Hippocampal formation (tissue), 2 donors: ENCODE measurements around the gene EYA2.

Experiments
- DNase-seq, 2 donors: peaks; one replicate each; lab custom pipeline; 2025; lab: John Stamatoyannopoulos, UW

EYA2 gene

DNA sequence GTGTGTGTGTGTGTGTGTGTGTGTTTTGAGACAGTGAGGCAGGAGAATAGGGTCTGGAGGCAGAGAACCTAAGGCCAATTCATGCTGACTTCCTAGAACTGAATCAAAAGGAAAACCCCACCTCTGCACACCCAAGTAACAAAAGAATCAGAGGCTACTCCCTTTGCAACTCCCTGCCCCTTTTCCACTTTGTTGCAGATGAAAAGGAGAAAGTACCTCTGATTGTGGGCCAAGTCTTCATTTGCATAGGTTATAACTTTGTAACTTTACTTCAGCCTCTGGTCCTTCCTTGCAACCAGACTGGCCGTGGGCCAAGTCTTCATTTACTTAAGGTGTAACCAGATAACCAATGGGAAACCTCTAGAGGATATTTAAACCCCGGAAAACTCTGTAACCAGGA is 168.8 kb downstream of the EYA2 start:
- no peak for DNase-seq

DNA sequence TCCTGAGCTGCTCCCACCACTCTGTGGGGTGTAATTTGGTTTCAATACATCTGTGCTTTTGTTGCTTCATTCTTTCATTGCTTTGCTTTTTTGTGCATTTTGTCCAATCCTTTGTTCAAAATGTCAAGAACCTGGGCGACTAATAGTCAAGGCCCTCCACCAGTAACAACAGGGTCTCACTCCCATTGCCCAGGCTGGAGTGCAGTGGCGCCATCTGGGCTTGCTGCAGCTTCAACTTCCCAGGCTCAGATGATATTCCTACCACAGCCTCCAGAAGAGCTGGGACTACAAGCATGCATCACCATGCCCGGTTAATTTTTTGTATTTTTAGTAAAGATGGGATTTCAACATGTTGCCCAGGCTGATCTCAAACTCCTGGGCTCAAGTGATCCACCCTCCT is 169.2 kb downstream of the EYA2 start:
- DNase-seq = no peak

DNA sequence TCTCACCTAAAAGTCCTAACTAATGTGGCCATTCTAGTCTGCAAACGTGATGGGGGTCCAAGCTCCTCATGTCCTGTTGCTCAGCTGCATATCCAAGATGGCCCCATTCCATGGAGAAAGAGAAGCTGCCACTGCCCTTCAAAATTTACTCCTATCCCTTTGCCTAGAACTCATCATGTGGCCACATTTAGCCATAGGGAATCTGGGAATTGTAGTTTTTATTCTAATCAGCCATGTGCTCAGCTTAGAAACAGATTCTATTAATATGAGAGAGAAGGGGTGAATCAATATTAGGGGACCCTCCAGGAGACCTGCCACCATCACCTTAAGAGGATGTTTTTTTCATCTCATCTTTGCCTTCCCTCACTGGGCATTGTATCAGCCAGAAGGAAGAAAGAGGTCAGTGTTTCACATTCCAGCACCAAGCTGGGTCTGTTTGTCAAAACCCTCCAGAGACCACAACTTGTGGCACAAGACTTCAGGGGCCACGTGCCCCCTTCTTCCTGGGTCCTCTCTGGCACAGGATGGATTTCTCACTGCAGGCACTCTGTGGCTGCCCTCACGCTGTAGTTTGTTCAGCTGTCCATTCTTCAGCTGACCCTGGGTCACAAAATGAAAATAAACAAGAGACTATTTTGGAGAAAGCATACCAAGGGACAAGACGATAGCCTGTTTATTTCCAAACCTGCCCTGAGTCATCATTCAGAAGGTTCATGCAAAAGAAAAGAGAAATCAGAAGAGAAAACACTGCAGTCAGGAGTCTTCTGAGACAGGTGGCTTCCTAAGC is 172.0 kb downstream of the EYA2 start:
- DNase-seq = no peak

DNA sequence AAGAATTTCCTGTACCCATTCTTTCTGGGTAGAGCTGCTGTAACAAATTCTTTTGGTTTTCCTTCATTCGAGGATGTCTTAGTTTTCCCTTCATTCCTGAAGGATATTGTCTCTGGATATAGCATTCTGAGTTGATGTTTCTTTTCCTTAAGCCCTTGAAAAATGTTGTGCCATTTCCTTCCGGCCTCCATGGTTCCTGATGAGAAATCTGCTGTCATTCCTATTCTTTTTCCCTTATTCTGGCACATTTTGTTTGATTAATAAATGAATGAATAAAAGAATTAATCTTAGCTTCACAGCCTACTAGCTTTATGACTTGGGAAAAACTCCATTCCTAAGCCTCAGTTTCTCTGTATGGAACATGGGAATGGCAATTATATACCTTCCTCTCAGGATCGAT is 173.1 kb downstream of the EYA2 start:
- DNase-seq = no peak

DNA sequence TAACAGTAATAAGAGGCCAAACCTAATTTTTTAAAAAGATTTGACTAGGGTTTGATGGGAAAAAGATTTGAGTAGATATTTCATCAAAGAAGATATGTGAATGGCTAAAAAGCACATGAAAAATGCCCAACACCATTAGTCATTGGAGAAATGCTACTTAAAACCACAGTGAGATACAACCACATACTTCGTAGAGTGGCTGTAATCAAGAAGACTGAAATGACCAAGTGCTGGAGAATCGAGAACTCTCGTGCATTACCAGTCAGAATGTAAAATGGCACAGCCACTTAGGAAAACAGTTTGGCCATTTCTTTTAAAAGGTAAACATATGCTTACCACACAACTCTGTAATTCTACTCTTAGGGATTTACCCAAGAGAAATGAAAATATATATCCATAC is 175.5 kb downstream of the EYA2 start:
- no peak for DNase-seq

DNA sequence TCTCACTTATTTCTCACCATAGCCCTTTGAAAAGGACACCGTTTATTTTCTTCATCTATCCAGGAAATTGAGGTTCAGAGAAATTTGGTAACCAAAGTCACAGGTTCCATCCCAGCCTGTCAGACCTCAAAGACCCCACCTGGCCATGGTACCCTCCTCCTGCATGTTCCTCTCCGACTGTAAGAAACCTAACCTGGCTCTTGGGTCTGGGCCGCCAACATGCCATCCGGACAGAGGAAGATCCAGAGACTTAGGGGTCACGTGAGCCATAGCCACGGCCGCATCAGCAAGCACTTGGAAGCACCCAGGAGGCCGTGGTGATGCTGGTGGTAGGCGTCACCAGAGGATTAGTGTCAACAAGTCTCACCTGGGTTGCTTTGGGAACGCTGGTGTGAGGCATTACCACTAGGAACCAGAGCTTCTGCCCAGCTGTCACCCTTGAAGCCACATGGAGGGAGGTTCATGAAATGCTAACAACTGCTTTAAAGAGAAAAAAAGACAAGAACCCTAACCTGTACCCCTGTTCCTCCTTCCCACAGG is 177.1 kb downstream of the EYA2 start:
- no peak for DNase-seq

DNA sequence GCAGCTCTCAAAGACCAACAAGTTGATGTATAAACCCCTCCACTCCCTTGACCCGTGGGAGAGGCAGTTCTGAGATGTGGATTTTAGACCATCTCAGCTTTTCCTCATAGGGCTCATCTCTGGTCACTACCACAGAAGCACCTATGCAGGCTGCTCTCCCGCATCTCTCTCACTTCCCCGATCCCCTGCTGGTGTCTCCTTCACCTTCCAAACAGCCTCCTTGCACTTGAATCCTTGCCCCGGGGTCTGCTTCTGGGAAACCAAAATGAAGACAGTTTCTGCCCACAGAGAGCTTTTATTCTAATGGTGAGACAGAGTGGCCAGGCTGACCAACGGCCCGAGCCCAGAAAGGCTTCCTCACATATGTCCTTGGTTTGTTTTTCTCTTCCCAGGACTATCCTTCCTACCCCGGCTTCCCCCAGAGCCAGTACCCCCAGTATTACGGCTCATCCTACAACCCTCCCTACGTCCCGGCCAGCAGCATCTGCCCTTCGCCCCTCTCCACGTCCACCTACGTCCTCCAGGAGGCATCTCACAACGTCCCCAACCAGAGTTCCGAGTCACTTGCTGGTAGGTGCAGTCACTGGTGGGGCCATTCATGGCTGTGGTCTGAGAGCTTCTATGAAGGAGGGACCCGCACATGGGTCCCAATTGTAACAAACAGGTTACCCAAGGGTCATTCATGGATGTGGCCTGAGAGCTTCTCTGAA is 179.3 kb downstream of the EYA2 start:
- DNase-seq = no peak

DNA sequence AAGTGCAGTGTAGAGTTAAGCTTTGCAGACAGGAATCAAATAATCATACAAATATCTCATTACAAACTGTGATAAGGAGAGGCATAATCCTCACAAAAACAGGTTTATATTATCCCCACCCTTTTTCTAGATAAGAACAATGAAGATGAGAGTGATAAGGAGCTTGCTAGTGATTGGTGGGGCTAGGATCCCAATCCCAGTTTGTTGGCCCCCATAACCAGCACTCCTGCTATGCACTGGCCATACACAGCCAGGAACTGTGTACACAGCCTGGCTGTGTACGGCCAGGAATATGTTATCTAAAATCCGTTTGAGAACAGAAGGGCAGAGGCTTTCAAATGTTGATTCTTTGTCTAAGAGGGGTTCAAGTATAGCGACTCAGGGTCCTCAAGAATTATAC is 180.6 kb downstream of the EYA2 start:
- DNase-seq = no peak

DNA sequence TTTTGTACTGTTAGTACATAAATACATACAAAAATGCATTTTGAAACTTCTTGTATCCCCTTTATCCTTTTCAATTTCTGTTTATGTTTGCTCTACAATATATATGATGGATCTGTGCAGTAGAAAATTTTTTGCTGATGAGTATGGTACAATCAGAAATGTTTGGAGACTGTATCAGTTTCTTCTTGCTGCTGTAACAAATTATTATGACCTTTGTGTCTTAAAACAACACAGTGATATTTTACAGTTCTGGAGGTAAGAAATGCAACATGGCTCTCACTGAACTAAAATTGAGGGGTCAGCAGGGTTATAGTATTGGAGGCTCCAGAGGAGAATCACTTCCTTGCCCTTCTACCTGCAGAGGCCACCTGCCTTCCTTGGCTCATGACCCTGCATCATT is 184.4 kb downstream of the EYA2 start:
- no peak for DNase-seq

DNA sequence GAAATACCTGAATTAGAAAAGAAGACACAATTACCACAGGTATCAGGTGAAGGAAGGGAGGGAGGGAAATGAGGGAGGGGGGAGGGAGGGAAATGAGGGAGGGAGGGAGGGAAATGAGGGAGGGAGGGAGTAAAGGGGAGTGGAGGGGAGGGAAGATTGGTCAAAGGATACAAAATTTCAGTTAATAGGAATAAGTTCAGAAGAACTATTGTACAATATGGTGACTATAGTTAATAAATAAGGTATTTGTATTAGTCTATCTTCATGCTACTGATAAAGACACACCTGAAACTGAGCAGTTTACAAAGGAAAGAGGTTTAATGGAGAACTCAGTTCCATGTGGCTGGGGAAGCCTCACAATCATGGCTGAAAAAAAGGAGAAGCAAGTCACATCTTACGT is 185.7 kb downstream of the EYA2 start:
- DNase-seq = no peak

DNA sequence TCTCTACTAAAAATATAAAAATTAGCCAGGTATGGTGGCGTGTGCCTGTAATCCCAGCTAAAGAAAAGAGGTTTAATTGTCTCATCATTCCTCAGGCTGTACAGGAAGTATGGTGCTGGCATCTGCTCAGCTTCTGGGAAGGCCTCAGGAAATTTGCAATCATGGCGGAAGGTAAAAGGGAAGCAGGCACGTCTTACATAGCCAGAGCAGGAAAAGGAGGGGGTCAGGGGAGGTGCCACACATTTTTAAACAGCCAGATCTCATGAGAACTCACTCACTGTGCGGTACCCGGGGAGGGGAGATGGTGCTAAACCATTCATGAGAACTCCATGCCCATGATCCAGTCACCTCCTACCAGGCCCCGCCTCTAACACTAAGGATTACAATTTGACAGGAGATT is 191.7 kb downstream of the EYA2 start:
- no peak for DNase-seq

DNA sequence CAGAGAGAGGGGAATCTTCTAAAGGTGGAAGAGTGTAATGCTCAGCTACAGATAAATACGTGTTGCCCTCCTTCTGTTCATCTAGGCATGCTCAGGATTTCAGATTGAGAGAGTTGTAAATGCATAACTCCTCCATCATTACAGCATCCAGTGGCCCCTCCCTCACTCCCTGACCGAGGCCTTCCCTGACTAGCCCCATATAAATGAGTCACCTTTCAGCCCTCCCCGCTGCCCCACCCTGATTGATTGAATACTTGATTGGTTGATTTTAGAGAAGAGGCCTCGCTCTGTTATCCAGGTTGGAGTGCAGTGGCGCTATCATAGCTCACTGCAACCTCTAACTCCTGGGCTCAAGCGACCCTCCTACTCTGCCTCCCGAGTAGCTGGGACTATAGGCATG is 193.7 kb downstream of the EYA2 start:
- no peak for DNase-seq

DNA sequence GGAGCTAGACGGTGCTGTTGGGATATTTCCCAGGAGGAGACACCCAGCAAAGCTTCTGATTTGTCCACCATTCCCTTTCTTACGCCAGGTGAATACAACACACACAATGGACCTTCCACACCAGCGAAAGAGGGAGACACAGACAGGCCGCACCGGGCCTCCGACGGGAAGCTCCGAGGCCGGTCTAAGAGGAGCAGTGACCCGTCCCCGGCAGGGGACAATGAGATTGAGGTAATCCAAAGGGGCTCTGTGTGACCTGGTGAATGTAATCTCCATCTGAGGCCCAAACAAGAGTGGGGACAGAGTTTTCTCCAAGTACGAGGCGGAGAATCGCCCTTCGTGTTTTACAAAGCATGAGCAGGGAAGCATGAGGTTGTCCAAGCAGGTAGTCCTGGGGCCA is 194.5 kb downstream of the EYA2 start:
- DNase-seq = no peak

DNA sequence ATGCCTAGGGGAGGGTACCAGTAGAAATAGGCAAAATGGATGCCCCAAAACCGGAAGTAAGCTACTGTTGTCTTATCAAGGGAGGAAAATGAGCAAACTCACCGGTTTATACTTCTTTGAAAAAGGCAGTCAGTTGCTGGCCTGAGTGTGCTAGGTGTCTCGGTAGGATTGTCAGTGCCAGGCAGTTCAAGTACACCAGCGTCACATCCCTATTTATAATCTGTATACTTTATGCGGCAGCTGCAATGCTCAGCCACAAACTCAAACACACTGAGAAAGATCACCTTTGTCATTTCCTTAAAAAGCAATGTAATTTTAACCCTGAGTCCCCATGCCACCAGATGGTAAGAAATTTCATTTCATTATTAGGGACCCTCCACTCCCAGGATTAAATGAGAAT is 196.2 kb downstream of the EYA2 start:
- DNase-seq = no peak

DNA sequence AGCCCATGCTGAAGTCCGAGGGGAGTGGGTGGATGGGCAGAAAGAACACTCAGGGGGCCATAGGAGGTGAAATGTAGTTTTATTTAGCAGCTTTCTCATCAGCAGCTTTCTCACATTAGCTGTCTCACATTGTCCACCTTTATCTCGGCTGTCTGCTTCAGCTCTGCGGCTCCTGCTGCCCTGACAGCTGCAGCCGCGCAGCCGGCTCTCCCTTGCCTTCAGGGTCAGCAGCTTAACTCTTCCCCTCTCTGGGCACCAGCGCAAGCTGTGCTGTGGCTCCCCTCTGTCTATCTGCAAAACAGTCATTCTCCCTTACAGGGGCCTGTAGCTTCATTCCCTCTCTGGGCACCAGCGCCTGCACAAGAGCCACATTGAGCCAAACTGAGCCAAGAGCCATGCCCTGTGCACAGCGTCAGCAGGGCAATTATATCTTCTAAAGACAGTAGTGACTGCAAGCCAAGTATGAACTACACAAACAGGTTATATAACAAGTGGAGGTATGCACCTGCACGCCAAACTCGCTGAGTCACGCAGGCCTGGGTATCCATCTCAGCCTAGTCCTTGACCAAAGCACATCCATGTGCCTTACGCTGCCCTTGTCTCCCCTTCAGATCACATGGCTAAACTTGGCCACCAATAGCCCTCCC is 198.8 kb downstream of the EYA2 start:
- DNase-seq = no peak

DNA sequence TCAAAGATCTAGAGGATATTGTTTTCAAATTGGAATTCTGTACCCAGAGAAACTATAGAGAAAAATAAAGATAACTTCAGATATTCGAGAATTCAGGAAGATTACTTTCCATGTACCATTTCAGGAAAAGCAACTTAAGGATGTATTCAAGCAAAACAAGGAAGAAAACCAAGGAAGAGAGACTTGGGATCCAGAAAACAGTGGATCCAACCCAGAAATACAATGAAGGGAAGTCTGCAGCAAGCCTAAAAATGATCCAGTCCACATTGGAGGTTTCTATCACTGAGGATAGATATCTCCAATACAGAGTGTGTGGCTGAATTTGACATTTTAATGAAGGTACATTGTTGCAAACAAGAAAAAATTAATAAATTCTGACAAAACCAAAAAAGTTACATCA is 201.0 kb downstream of the EYA2 start:
- no peak for DNase-seq

DNA sequence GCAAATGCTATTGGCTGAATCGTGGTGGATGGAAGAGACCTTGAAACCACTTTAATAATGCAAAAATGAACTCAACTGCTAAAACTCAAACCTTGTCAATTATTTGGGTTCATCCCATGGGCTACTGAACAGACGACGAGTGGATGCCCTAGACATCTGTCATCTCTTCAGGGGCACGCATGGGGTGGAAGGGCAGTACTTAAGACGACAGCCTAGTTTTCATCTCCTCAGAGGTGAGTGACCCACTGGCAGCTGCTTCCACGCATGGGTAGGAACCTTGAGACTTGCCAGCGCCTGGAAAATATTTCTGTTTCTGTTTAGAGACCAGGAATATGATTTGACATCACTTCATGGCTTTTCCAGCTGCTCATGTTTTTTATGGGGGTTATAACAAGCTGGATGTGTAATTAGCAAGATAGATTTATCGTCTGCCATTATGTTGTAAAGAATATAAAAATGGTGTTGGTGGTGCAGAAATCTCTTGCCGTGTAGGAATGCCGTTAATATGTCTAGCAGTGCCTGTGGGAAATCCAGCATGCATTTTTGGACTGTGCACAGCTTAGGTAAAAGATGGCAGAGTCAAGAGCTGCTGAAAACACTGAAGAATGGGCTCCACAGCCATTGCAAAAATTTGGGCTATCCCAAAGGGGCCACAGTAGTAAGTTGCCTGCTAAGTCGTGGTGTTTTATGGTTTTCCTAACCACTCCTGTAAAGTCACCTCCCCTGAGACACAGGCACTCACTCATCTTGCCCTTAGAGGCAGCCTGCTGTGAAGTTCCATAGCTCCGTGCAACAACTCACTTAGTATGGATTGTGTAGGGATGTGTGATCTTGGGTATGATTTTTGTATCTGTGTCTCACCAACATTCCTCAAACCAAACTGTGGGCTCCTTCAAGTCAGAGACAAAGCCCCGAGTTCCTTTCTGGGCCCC is 203.3 kb downstream of the EYA2 start:
- no peak for DNase-seq

DNA sequence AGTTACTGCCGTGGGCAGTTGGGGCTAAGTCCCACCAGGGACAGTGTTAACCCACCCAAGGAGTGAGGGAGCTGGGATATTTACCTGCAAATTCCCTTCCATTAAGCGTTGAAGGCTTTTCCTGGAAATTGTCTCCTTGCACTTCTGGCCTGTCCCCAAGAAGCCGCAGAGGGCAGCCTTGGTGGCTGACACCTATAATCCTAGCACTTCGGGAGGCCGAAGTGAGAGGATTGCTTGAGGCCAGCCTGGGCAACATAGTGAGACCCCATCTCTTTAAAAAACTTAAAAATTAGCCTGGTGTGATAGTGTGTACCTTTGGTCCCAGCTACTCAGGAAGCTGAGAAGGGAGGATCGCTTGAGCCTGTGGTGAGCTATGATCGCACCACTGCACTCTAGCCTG is 204.4 kb downstream of the EYA2 start:
- DNase-seq = no peak

DNA sequence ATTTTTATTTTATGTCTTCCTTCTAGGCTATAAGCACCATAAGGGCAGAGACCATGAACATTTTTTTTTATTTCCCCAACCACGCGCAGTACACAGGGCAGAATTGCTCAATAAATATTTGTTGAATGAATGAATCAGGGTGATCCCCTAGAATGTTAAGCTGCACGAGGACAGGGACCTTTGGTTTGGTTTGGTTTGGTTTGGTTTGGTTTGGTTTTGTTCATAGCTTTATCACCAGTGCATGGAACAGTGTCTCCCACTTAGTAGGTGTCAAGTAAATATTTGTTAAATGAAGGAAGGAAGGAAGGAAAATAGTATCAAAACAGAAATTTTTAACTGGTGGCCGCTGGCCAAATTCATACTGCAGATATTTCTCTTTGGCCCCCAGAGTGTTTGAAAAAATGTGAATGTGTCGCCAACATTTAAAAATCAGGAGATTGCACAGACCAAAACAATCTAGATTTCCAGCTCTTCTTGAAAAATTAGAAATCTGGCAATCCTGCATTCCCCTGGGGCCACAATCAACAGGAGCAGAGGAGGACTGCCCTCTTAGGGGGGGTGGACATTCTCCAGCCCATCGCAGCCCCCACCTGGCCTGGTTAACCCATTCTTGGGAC is 205.3 kb downstream of the EYA2 start:
- DNase-seq = no peak

DNA sequence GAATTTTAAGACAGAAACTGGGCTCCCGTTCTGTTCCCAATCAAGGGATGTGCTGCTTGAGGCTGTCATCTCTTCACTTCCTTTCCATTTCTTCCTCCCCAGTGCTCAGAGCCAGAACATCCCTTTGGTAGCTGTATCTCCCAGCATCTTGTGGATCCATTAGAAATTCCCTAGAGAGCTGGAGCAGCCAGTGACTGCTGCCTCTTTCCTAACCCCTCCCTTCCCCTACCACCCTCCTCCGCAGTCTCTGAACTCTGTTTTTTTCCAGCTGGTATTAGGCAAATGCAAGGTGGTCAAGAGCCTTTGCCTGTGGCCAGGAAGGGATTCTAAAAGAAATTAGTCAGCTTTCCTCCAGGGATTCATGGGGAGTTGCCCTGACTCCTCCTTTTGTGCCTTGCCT is 208.0 kb downstream of the EYA2 start:
- no peak for DNase-seq

DNA sequence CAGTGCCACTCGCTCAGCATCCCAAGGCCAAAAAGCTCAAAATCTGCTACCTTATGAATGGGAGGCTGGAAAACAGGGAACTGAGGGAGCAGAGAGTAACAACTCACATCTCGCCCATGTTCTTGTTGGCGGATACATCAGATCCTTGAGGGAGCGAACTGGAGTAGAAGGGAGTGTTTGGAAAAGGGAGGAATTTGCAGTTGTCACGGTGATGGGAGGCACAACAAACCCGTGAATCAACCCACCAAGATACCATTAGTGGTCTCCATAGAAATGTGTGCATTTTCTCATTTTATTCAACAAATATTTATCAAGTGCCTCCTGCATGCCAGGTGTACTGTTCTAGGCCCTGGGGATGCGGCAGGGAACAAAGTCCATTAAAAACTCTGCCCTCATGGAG is 212.1 kb downstream of the EYA2 start:
- DNase-seq = no peak
